GM23338 (cell line): ENCODE results near the gene WDR13. TPM values are rescaled to one million over a fixed set of nuclear protein-coding genes. Genes with fewer than 3 reads are reported as not detected.

ENCODE experiments used
- ATAC-seq: fragments of 200-7000 bp; cut with Tn5 transposase; 3 replicates; pipeline ENCODE4 v1.9.1; 2020
- DNase-seq: peaks from one replicate; pipeline ENCODE4 v3.0.0-alpha.2; 2015; ENCODE audit warnings: low spot score
- H2AFZ ChIP-seq: fragments of 200-600 bp; sonication (generic); 2 replicates; pipeline ENCODE4 v1.8.0; 2016; ENCODE audit warnings: antibody characterized with exemption, mild to moderate bottlenecking, moderate library complexity
- H3F3A ChIP-seq: fragments of 200-600 bp; sonication (generic); replicated peaks from 2 replicates; pipeline ENCODE4 v1.8.0; 2017; ENCODE audit warnings: antibody characterized with exemption, mixed run types, low read depth
- H3K27ac ChIP-seq: fragments of 200-600 bp; sonication (generic); 2 replicates; pipeline ENCODE4 v1.6.1; 2016; ENCODE audit warnings: low read depth
- H3K27me3 ChIP-seq: fragments of 200-600 bp; sonication (generic); 2 replicates; pipeline ENCODE4 v1.8.0; 2016; ENCODE audit warnings: mild to moderate bottlenecking, mixed run types, moderate library complexity; ENCODE audit not compliant: insufficient read depth
- H3K36me3 ChIP-seq: fragments of 200-600 bp; sonication (generic); 2 replicates; pipeline ENCODE4 v1.8.0; 2016; ENCODE audit warnings: mild to moderate bottlenecking; ENCODE audit not compliant: insufficient read depth
- H3K4me1 ChIP-seq: fragments of 200-600 bp; sonication (generic); 2 replicates; pipeline ENCODE4 v1.8.0; 2016; ENCODE audit warnings: mild to moderate bottlenecking, moderate library complexity; ENCODE audit not compliant: insufficient read depth
- H3K4me2 ChIP-seq: fragments of 200-600 bp; sonication (generic); 2 replicates; pipeline ENCODE4 v1.7.1; 2017; ENCODE audit warnings: mixed run types
- H3K4me3 ChIP-seq: fragments of 200-600 bp; sonication (generic); 2 replicates; pipeline ENCODE4 v1.6.1; 2016; ENCODE audit warnings: mixed run types
- H3K79me2 ChIP-seq: fragments of 200-600 bp; sonication (generic); replicated peaks from 2 replicates; pipeline ENCODE4 v1.8.0; 2017; ENCODE audit warnings: mild to moderate bottlenecking; ENCODE audit not compliant: insufficient read depth
- H3K9me2 ChIP-seq: fragments of 200-600 bp; sonication (generic); 2 replicates; pipeline ENCODE4 v1.8.0; 2017; ENCODE audit not compliant: insufficient read depth
- H4K20me1 ChIP-seq: fragments of 200-600 bp; sonication (generic); replicated peaks from 2 replicates; pipeline ENCODE4 v1.8.0; 2017; ENCODE audit warnings: mild to moderate bottlenecking; ENCODE audit not compliant: insufficient read depth
- H3K27ac Mint-ChIP-seq: 2 replicates; pipeline ENCODE4 v1.8.0; 2020; ENCODE audit warnings: inconsistent platforms, mild to moderate bottlenecking, moderate library complexity, mixed read lengths
- H3K27me3 Mint-ChIP-seq: 3 replicates; pipeline ENCODE4 v1.8.0; 2022; ENCODE audit warnings: low read depth, mild to moderate bottlenecking, moderate library complexity, mixed read lengths, inconsistent platforms; ENCODE audit not compliant: insufficient read depth, poor library complexity
- H3K36me3 Mint-ChIP-seq: 3 replicates; pipeline ENCODE4 v1.8.0; 2021; ENCODE audit warnings: low read depth, mild to moderate bottlenecking, inconsistent platforms, moderate library complexity, mixed read lengths
- H3K4me1 Mint-ChIP-seq: 3 replicates; pipeline ENCODE4 v1.8.0; 2020; ENCODE audit warnings: mild to moderate bottlenecking, inconsistent platforms, mixed read lengths
- H3K4me3 Mint-ChIP-seq: 3 replicates; pipeline ENCODE4 v1.8.0; 2021; ENCODE audit warnings: moderate library complexity, mild to moderate bottlenecking, inconsistent platforms, mixed read lengths
- H3K9me3 Mint-ChIP-seq: 3 replicates; pipeline ENCODE4 v1.8.0; 2020; ENCODE audit warnings: moderate library complexity, mild to moderate bottlenecking, inconsistent platforms, mixed read lengths
- CREB1 ChIP-seq: fragments of 250-450 bp; sonication (Bioruptor Pico); IDR thresholded peaks from 2 replicates; pipeline ENCODE4 v1.5.0; 2020; ENCODE audit warnings: low read depth, mild to moderate bottlenecking, moderate library complexity
- CTCF ChIP-seq, 2 experiments: fragments of 200-600 bp in 1 of 2; sonication (generic) in 1 of 2; conservative IDR thresholded peaks; 2 replicates each; pipeline versions ENCODE4 v1.5.1 to v1.6.1; 2016 to 2017; ENCODE audit warnings: antibody characterized with exemption in 2 of 2, low read depth in 2 of 2, mild to moderate bottlenecking in 2 of 2, moderate library complexity in 1 of 2
- ETS1 ChIP-seq: IDR thresholded peaks from 2 replicates; pipeline ENCODE4 v1.6.1; 2016; ENCODE audit warnings: antibody characterized with exemption
- EZH2 ChIP-seq: fragments of 200-600 bp; sonication (generic); IDR thresholded peaks from one replicate; pipeline ENCODE4 v1.8.0; 2017; ENCODE audit warnings: antibody characterized with exemption, mild to moderate bottlenecking, low read depth; ENCODE audit not compliant: unreplicated experiment
- EZH2phosphoT487 ChIP-seq: fragments of 200-600 bp; sonication (generic); IDR thresholded peaks from one replicate; pipeline ENCODE4 v1.8.1; 2018; ENCODE audit warnings: antibody characterized with exemption; ENCODE audit not compliant: unreplicated experiment
- JUNB ChIP-seq: IDR thresholded peaks from one replicate; pipeline ENCODE4 v1.6.1; 2016; ENCODE audit warnings: antibody characterized with exemption; ENCODE audit not compliant: unreplicated experiment
- NANOG ChIP-seq: IDR thresholded peaks from 2 replicates; pipeline ENCODE4 v1.6.1; 2016; ENCODE audit warnings: antibody characterized with exemption, borderline replicate concordance
- POLR2AphosphoS5 ChIP-seq: IDR thresholded peaks from 2 replicates; pipeline ENCODE4 v1.6.1; 2016; ENCODE audit warnings: antibody characterized with exemption, low read depth
- REST ChIP-seq: IDR thresholded peaks from one replicate; pipeline ENCODE4 v1.6.1; 2018; ENCODE audit warnings: antibody characterized with exemption; ENCODE audit not compliant: unreplicated experiment
- STAT1 ChIP-seq: IDR thresholded peaks from one replicate; pipeline ENCODE4 v1.6.1; 2016; ENCODE audit warnings: antibody characterized with exemption; ENCODE audit not compliant: unreplicated experiment
- ZNF114 ChIP-seq: fragments of 250-450 bp; sonication (Bioruptor Pico); IDR thresholded peaks from 2 replicates; pipeline ENCODE4 v1.5.0; 2020; ENCODE audit warnings: mild to moderate bottlenecking, moderate library complexity
- ZNF331 ChIP-seq: fragments of 250-450 bp; sonication (Bioruptor Pico); IDR thresholded peaks from 2 replicates; pipeline ENCODE4 v1.5.0; 2020; ENCODE audit warnings: low read depth, mild to moderate bottlenecking, moderate library complexity
- ZNF462 ChIP-seq: fragments of 250-450 bp; sonication (Bioruptor Pico); IDR thresholded peaks from 2 replicates; pipeline ENCODE4 v1.5.0; 2020; ENCODE audit warnings: mild to moderate bottlenecking, moderate library complexity
- polyA plus RNA-seq: library from polyadenylated mRNA; unstranded; fragments of >200 nt; fragmentation: Nextera tagmentation; extraction: Ambion mirVana; gene quantifications from 2 replicates; pipeline ENCODE4 v1.2.1, GENCODE V29; 2016
- total RNA-seq: library from RNA; depleted of rRNA; stranded (reverse); fragments of >200 nt; shearing (Covaris generic); gene quantifications from 2 replicates; pipeline ENCODE4 v1.2.3, GENCODE V29; 2014

The WDR13 gene
- total and polyA plus RNA-seq, 2 experiments from 2014 or later, result 24.2 to 24.9 TPM

- no peak for TF ChIP-seq ZNF462 (CRISPR knock-in tag)
Measured at GRCh38 chrX:48591255-48591791, 6.0 kb upstream of the WDR13 start (continued).

- no peaks in the 10 kb centered on the region for H3K4me1 ChIP-seq
- Mint-ChIP-seq H3K9me3 (no peaks in the 10 kb centered on the region), H3K4me1 (peaks cover under 1% of the 10 kb centered on the region; the same call in 1 of the 3 replicates), H3K27ac (no peak overlapping the region), H3K36me3 (no peaks in the 10 kb centered on the region), H3K27me3 (peaks cover 3% of the 10 kb centered on the region), H3K4me3 (no peak overlapping the region)
- no peaks in the 10 kb centered on the region for H4K20me1 ChIP-seq
- H3K27ac ChIP-seq, result no peak overlapping the region
- no peak for ATAC-seq
- no peak for DNase-seq
- H3K4me2 ChIP-seq, result no peak overlapping the region
- H2AFZ ChIP-seq, result no peak overlapping the region
- no peaks in the 10 kb centered on the region for H3K36me3 ChIP-seq
- no peaks in the 10 kb centered on the region for H3K9me2 ChIP-seq
- H3K4me3 ChIP-seq, result no peak overlapping the region
- H3K27me3 ChIP-seq, result no peaks in the 10 kb centered on the region
- H3K79me2 ChIP-seq, result no peaks in the 10 kb centered on the region
- H3F3A ChIP-seq, result no peaks in the 10 kb centered on the region
- TF ChIP-seq STAT1, result no peak
- no peak for TF ChIP-seq CREB1 (CRISPR knock-in tag)
- no peak for TF ChIP-seq NANOG
- no peak for TF ChIP-seq JUNB
- TF ChIP-seq EZH2, result no peak
- TF ChIP-seq POLR2AphosphoS5, result no peak
- TF ChIP-seq CTCF (conservative IDR thresholded peaks at IDR 0.05; ENCODE audit: low read depth in 2 of 2), result no peak
- no peak for TF ChIP-seq ETS1
- no peak for TF ChIP-seq REST
- no peak for TF ChIP-seq ZNF331 (CRISPR knock-in tag)
- no peak for TF ChIP-seq ZNF114 (CRISPR knock-in tag)
- no peak for TF ChIP-seq EZH2phosphoT487
Measured at GRCh38 chrX:48592971-48593370, 4.3 kb upstream of the WDR13 start.
